GM18505 (cell line): ENCODE data around the gene RCN2.
A peak's percentile ranks its signal among the peaks of the same experiment; 100 is the strongest.

Experiments used
- ATAC-seq: cut with Tn5 transposase; IDR thresholded peaks from one replicate; pipeline ENCODE4 v1.9.1; 2021; ENCODE audit not compliant: unreplicated experiment
- POLR2A ChIP-seq: IDR thresholded peaks from 4 replicates; pipeline ENCODE4 v1.6.1; 2011; ENCODE audit warnings: borderline replicate concordance; ENCODE audit not compliant: insufficient read depth, insufficient read length; ENCODE audit errors: extremely low read depth

RCN2 gene

DNA sequence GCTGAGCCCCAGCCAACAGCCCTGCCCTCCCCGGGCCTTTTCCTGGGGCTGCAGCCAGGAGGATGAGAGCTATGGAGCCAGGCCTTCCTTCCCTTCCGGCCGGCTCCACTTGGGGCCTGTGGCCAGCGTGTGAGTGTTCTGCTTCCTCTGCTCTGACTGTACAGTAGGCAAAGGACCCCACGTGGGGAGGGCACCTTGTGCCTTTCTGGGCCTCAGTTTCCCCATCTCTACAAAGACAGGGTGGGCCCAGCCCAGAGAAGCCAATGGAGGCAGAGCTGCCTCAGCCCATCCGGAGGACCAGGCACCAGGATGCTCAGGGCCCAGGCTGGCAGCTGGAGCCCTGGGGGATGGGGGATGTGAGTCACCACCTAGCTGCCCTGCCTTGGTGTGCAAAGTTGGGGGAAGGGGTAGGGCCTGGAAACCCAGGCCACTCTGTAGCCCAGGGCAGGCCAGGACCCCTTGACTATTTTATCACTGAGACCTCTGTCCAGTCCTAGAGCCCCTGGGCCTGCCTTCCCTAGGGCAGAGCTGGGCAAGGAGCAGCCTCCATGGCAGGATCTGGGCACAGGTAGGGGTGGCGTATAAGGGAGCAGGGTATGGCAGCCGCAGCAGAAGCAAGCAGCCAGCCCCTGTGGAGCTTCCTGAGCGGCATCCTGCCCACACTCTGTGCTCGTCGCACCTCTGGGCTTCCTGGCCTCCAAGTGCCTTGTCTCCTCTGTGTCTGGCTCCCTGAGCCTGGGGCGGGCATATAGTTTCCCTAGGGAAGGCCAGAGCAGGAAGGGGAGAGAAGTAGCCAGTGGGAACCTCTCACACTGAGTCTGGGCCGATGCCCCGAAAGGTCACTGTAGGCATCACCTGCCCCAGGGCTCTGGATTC, 65.2 kb downstream of the RCN2 start:
- no peak for ATAC-seq
- TF ChIP-seq POLR2A: no peak

DNA sequence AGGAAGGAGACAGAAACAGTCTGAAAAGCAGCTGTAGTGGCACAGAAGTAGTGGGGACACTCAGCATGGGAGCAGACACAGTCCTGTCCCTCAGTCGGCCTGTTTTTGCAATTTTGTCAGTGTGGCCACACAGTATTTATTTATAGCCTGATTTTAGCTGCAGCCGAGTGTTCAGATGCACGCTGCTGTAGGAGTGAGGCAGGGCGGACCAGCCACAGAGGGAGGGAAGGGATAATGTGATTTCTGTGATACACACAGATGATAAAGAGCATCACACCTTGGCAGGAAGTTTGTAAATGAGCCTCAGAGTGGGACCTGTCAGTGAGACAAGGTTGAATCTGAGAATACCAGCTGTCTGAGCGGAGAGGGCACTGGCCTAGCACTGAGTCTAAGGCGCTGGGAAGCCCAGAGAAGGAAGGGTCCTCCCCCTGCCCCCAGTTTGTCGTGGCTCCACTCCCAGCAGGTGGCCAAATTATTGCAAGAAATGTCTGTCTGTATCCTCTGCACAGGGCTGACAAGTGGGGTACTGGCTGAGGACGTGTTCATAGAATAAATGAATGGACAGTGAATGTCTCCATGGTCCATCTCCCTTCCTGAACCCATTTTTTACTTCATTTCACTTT, 67.2 kb downstream of the RCN2 start:
- no peak for ATAC-seq

DNA sequence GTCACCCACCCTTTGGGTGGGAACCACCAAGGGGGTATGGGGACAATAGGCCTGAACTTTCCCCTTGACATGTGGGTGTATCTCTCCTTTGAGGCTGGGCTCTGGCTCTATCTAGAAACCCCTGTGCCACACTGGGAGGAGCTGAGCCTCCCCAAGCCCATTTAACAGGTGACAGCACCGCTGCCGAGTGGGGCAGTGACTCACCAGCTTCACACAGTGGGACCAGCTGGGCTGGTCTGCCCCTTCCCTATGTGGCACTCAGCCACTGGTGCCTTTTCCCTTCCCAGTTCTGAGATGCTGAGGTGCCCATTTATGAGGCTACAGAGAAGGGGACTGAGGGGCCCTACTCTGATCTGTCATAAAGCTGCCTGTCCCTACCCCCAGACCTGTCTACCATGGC, 68.4 kb downstream of the RCN2 start:
- no peak for TF ChIP-seq POLR2A
- ATAC-seq: no peak

More for the DNA sequence above, 67.2 kb downstream of the RCN2 start:
- TF ChIP-seq POLR2A: no peak

DNA sequence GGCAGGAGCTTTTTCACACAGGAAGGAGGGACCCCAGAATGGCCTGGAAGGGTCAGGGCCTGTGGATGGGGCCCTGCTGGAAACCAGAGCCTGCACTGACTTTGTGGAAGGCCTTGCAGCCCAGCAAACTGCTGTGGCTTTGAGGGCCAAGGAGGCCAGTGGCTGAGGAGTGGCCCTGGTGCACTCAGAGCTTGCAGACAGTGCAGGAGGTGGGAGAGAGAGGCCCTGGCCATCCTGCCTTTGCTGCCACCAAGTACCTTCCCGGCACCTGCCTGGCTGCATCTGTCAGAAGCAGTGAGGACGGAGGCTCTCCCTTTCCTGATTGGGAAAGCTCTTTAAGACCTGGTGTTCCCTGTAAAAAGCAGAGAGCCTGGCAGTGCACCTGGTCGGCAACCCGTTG, 69.8 kb downstream of the RCN2 start:
- no peak for TF ChIP-seq POLR2A
- no peak for ATAC-seq

DNA sequence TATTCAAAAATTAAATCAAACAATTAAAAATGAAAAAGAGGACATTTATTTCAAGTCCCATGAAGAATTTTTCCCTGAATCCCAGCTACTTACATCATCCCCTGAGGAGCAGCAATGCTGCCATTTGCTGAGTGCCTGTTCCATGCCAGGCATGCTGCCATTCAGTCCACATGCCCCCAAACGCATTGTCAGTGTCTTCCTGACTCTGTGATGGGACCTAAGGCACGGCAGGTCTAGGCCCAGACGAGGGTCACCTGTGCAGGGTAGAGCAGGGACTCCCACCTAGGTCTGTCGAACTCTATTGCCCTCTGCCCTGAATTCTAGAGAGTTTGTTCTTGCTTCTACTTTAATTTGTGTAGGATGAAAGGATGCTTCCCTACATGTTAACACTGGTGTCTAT, 70.4 kb downstream of the RCN2 start:
- no peak for TF ChIP-seq POLR2A
- ATAC-seq: no peak

DNA sequence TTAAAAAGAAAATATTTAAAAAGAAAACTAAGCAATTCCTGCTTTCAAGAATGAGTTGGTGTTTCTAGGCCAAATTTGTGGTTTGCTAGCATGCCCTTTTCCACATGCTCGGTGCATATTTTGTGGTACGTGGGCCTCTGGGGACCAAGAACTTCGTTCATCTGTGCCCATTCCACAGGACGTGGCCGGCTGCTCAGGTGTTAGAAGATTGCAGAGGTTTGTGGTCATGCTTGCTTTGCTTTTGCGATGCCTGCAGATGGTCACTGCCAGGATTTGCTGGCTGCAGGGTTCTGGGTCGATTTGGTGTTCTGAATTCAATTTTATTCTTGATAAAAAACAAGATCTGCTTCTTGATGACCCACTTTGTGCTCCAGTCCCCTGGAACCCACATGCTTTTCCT, 70.9 kb downstream of the RCN2 start:
- ATAC-seq: no peak
- TF ChIP-seq POLR2A: no peak

DNA sequence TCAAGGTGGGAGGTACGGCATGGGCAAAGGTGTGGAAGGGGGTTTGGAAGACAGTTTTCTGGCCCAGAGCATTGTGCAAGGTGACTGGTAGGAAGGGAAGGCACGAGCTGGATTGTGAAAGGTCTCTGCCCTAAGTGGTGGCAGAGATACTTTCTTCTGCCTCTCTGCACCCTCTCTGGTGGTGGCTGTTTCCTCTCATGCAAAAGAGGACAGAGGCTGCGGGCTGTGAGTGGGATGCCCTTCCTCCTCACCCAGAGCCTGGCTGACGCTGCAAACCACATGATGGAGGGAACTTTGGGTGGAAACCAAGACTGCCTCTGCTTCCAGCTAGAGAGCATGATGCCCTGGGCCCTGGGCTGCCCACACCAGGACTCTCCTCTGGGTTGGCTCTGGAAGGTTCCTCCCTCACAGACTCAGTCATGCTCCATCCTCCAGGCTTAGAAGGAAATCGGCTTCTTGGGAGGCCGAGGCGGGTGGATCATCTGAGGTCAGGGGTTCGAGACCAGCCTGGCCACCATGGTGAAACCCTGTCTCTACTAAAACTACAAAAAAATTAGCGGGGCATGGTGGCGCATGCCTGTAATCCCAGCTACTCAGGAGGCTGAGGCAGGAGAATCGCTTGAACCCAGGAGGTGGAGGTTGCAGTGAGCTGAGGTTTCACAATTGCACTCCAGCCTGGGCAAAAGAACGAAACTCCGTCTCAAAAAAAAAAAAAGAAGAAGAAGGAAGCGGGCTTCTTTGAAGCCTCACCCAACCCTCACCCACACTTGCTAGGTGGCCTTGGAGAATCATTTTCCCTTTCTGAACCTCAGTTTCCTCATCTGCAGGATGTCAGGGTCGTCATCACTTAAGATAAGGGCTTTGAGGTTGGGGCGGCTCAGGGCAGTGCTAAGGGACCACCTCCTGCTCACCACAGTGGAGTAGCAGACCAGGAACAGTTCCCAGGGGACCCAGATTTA, 71.7 kb downstream of the RCN2 start:
- TF ChIP-seq POLR2A: peak; percentile 16
- ATAC-seq: peak; percentile 66
